ENCODE measurements around the gene RFC5.

- TF ChIP-seq CBFB (IDR thresholded peaks at IDR 0.05; ENCODE audit: low read depth) (peak; percentile 97), SPI1 (IDR thresholded peaks at IDR 0.05; ENCODE audit: borderline replicate concordance, insufficient read depth, low read depth, low read length) (peak; percentile 91), JUNB (IDR thresholded peaks at IDR 0.05) (no peak)
These were observed at the start of gene RFC5 for GRCh38 chr12:118016424-118017264.

Data from GM12878 (cell line).